Trophoblast cell (in vitro differentiated cells and primary cell): ENCODE results near the gene MICOS13.

ENCODE experiments used
- DNase-seq, 2 donors: peaks; one replicate each; pipeline ENCODE4 v3.0.0-alpha.2; 2016
- H2AFZ ChIP-seq: 2 replicates; pipeline ENCODE4 v1.6.1; 2013; ENCODE audit warnings: low read length, moderate library complexity, mild to moderate bottlenecking; ENCODE audit not compliant: insufficient read depth, poor library complexity
- H2AK5ac ChIP-seq: 2 replicates; pipeline ENCODE4 v1.6.1; 2013; ENCODE audit warnings: mild to moderate bottlenecking, low read length
- H2BK120ac ChIP-seq: 2 replicates; pipeline ENCODE4 v1.6.1; 2013; ENCODE audit warnings: low read length, mild to moderate bottlenecking, moderate library complexity; ENCODE audit not compliant: insufficient read depth, poor library complexity
- H2BK12ac ChIP-seq: 2 replicates; pipeline ENCODE4 v1.6.1; 2013; ENCODE audit warnings: mild to moderate bottlenecking, low read length, moderate library complexity
- H2BK5ac ChIP-seq: 2 replicates; pipeline ENCODE4 v1.6.1; 2013; ENCODE audit warnings: low read length, low read depth, moderate library complexity, mild to moderate bottlenecking; ENCODE audit not compliant: poor library complexity
- H3K14ac ChIP-seq: 2 replicates; pipeline ENCODE4 v1.6.1; 2013; ENCODE audit warnings: mild to moderate bottlenecking, low read length
- H3K18ac ChIP-seq: 2 replicates; pipeline ENCODE4 v1.6.1; 2013; ENCODE audit warnings: mild to moderate bottlenecking, low read length
- H3K23ac ChIP-seq: 2 replicates; pipeline ENCODE4 v1.6.1; 2013; ENCODE audit warnings: low read length
- H3K27ac ChIP-seq: 2 replicates; pipeline ENCODE4 v1.5.1; 2013; ENCODE audit warnings: low read depth, mild to moderate bottlenecking, inconsistent platforms, low read length, moderate library complexity
- H3K27me3 ChIP-seq: 2 replicates; pipeline ENCODE4 v1.6.1; 2013; ENCODE audit warnings: inconsistent platforms, mild to moderate bottlenecking, low read length, moderate library complexity; ENCODE audit not compliant: insufficient read depth
- H3K36me3 ChIP-seq, 2 experiments: 1 replicate in 1 of 2; 2 replicates in 1 of 2; pipeline ENCODE4 v1.6.1; 2013; ENCODE audit warnings: low read length in 2 of 2, mild to moderate bottlenecking in 2 of 2, moderate library complexity in 1 of 2; ENCODE audit not compliant: insufficient read depth in 2 of 2, control insufficient read depth in 1 of 2
- H3K4ac ChIP-seq: 2 replicates; pipeline ENCODE4 v1.6.1; 2013; ENCODE audit warnings: low read depth, mild to moderate bottlenecking, low read length, moderate library complexity
- H3K4me1 ChIP-seq, 2 experiments: 1 replicate in 1 of 2; 2 replicates in 1 of 2; pipeline ENCODE4 v1.6.1; 2013; ENCODE audit warnings: low read length in 2 of 2, mild to moderate bottlenecking in 2 of 2, moderate library complexity in 1 of 2; ENCODE audit not compliant: insufficient read depth in 2 of 2, control insufficient read depth in 1 of 2
- H3K4me2 ChIP-seq: 2 replicates; pipeline ENCODE4 v1.6.1; 2013; ENCODE audit warnings: inconsistent platforms, mild to moderate bottlenecking, low read length, moderate library complexity
- H3K4me3 ChIP-seq: 2 replicates; pipeline ENCODE4 v1.5.1; 2013; ENCODE audit warnings: mild to moderate bottlenecking, low read depth, low read length, inconsistent platforms
- H3K79me1 ChIP-seq: one replicate; pipeline ENCODE4 v1.6.1; 2013; ENCODE audit warnings: low read length
- H3K79me2 ChIP-seq: 2 replicates; pipeline ENCODE4 v1.6.1; 2013; ENCODE audit warnings: low read length, mild to moderate bottlenecking; ENCODE audit not compliant: control insufficient read depth, insufficient read depth, poor library complexity
- H3K9ac ChIP-seq: 2 replicates; pipeline ENCODE4 v1.6.1; 2013; ENCODE audit warnings: mild to moderate bottlenecking, low read length
- H3K9me3 ChIP-seq: 2 replicates; pipeline ENCODE4 v1.6.1; 2013; ENCODE audit warnings: low read depth, mild to moderate bottlenecking, control low read depth, inconsistent platforms, low read length; ENCODE audit not compliant: insufficient read depth
- H4K12ac ChIP-seq: 2 replicates; pipeline ENCODE4 v1.6.1; 2013; ENCODE audit warnings: low read depth, mild to moderate bottlenecking, low read length, moderate library complexity
- H4K8ac ChIP-seq: 2 replicates; pipeline ENCODE4 v1.6.1; 2013; ENCODE audit warnings: low read depth, mild to moderate bottlenecking, low read length, moderate library complexity
- H4K91ac ChIP-seq: one replicate; pipeline ENCODE4 v1.6.1; 2013; ENCODE audit warnings: low read depth, mild to moderate bottlenecking, low read length, moderate library complexity
- WGBS: extraction: QIAGEN DNeasy Blood & Tissue Kit; methylation state at CpG from one replicate; pipeline ENCODE4 v1.1.7; 2013; ENCODE audit warnings: missing lambda C conversion rate; ENCODE audit not compliant: insufficient read length, insufficient coverage; ENCODE audit errors: extremely low coverage; 5-methylcytosine and 5-hydroxymethylcytosine counted together

The MICOS13 gene

DNA sequence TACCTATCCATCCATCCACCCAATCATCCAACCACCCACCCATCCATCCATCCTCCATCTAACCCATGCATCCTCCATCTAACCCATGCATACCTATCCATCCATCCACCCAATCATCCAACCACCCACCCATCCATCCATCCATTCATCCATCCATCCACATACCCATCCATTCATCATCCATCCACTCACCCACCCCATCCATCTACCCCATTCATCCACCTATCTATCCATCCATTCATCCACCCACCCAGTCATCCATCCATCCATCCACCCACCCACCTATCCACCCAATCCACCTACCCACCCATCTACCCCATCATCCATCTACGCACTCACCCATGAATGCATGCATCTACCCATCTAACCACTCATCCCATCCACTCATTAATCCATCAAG lies 6.6 kb downstream of the MICOS13 start:
- WGBS: 100% methylated on average over 1 of the region's 1 CpG
- no peak overlapping the region for H2AFZ ChIP-seq

DNA sequence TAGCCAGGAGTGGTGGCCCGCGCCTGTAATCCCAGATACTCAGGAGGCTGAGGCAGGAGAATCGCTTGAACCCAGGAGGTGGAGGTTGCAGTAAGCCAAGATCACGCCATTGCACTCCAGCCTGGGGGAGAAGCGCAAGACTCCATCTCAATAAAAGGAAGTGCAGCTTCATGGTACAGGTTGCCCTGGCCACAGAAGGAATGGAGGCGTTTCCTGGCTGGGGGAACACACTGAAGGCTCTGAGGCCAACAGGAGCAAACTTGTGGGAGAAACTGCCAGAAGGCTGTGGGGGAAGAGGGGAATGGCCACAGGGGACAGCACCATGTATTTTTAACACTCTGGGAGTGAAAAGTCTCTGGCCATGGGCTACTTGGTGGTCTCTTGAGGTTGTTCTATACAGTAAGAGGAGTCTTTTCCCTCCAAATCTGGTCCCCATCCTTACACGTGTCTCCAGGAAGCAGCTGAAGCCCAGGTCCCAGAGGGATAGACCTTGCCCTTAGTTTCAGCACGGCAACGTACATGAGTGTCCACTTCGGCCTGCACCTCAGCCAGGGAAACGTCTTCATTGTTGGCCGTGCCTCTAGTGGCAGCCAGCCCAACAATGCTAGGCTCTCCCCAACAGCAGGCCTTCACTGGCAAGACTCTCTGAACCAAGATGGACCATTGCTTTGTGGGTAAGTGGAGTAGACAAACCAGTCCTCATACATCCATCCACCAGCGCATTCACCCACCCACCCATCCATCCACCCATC lies 7.4 kb downstream of the MICOS13 start:
- no peak overlapping the region for H3K4me2 ChIP-seq
- no peaks in the 10 kb centered on the region for H3K79me1 ChIP-seq
- H3K9me3 ChIP-seq: no peaks in the 10 kb centered on the region
- H4K12ac ChIP-seq: no peak overlapping the region
- H2BK5ac ChIP-seq: no peak overlapping the region
- no peak overlapping the region for H2AFZ ChIP-seq
- H3K4me3 ChIP-seq: no peak overlapping the region
- peaks cover 2 to 3% of the 10 kb centered on the region in 2 experiments for H3K4me1 ChIP-seq
- no peak overlapping the region for H3K4ac ChIP-seq
- DNase-seq: no peak
- no peak overlapping the region for H3K18ac ChIP-seq
- H3K27me3 ChIP-seq: no peaks in the 10 kb centered on the region
- H3K27ac ChIP-seq: no peak overlapping the region
- H3K9ac ChIP-seq: no peak overlapping the region
- no peak overlapping the region for H4K91ac ChIP-seq
- peaks cover 26 to 30% of the 10 kb centered on the region in 2 experiments for H3K36me3 ChIP-seq
- H4K8ac ChIP-seq: no peak overlapping the region
- no peak overlapping the region for H2BK12ac ChIP-seq
- no peaks in the 10 kb centered on the region for H3K79me2 ChIP-seq
- no peak overlapping the region for H2AK5ac ChIP-seq
- H3K14ac ChIP-seq: no peak overlapping the region
- no peak overlapping the region for H2BK120ac ChIP-seq
- no CpG with 5 or more reads among the region's 13 CpGs for WGBS
- no peak overlapping the region for H3K23ac ChIP-seq

More for the DNA sequence above, 6.6 kb downstream of the MICOS13 start:
- Histone ChIP-seq H2BK12ac (no peak overlapping the region), H3K14ac (no peak overlapping the region), H3K4ac (no peak overlapping the region), H3K27ac (no peak overlapping the region), H2BK5ac (no peak overlapping the region), H3K36me3 (peaks cover 26 to 32% of the 10 kb centered on the region in 2 experiments), H4K91ac (no peak overlapping the region), H3K4me3 (no peak overlapping the region), H3K4me2 (no peak overlapping the region), H3K79me1 (no peaks in the 10 kb centered on the region), H3K23ac (no peak overlapping the region), H3K79me2 (no peaks in the 10 kb centered on the region), H2BK120ac (no peak overlapping the region), H2AK5ac (no peak overlapping the region), H3K9ac (no peak overlapping the region), H3K9me3 (no peaks in the 10 kb centered on the region), H3K4me1 (no peaks in the 10 kb centered on the region), H3K27me3 (no peaks in the 10 kb centered on the region), H3K18ac (no peak overlapping the region), H4K12ac (no peak overlapping the region), H4K8ac (no peak overlapping the region)
- DNase-seq: no peak

DNA sequence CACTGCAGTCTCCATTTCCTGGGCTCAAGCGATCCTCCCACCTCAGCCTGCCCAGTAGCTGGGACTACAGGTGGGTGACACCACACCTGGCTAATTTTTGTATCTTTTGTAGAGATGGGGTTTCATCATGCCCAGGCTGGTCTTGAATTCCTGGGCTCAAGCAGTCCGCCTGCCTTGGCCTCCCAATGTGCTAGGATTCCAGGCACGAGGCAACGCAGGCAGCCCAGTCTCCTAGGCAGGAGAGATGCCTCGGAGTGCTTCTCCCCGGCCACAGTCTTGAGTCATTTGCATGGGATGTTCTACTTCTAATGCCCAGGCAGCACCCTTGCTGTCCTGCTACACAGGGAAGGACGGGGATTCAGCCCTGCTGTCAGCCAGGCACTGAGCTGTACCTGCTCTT lies 8.7 kb downstream of the MICOS13 start:
- Histone ChIP-seq H3K4me1 (peaks cover 10 to 11% of the 10 kb centered on the region in 2 experiments), H3K79me1 (no peaks in the 10 kb centered on the region), H3K23ac (no peak overlapping the region), H3K4me3 (no peak overlapping the region), H3K79me2 (no peaks in the 10 kb centered on the region), H3K4ac (no peak overlapping the region), H4K8ac (no peak overlapping the region), H3K27me3 (no peaks in the 10 kb centered on the region), H3K9ac (no peak overlapping the region), H2BK12ac (no peak overlapping the region), H3K9me3 (no peaks in the 10 kb centered on the region), H2AK5ac (no peak overlapping the region), H2BK5ac (no peak overlapping the region), H2BK120ac (no peak overlapping the region), H3K27ac (no peak overlapping the region), H4K91ac (no peak overlapping the region), H4K12ac (no peak overlapping the region), H3K36me3 (peaks cover 36 to 43% of the 10 kb centered on the region in 2 experiments), H2AFZ (no peak overlapping the region), H3K14ac (no peak overlapping the region), H3K4me2 (no peak overlapping the region), H3K18ac (no peak overlapping the region)
- DNase-seq: no peak
- no CpG with 5 or more reads among the region's 7 CpGs for WGBS

DNA sequence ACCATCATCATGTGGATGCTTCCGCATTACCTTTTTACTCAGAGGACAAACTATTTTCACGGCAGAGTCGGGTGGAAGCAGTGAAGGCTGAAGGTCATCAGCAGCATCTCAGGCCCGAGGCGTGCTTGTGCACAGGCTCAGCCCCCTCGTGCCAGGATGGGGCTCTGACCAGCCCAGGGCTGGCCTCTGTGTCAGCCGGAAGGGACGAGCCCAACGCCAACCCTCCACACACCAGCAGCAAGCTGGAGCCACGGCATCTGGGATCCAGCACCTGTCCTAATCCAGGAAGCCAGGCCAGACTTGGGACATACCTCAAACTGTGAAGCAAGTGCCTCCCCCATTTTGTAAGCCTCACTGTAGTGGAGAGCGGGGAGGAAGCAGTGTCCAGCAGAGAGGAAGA lies 11.1 kb downstream of the MICOS13 start:
- Histone ChIP-seq H3K27me3 (no peaks in the 10 kb centered on the region), H4K8ac (no peak overlapping the region), H3K9ac (no peak overlapping the region), H3K14ac (no peak overlapping the region), H4K91ac (no peak overlapping the region), H3K36me3 (peaks cover 53 to 65% of the 10 kb centered on the region in 2 experiments), H3K79me1 (no peaks in the 10 kb centered on the region), H3K4ac (no peak overlapping the region), H3K4me1 (peaks cover 10 to 11% of the 10 kb centered on the region in 2 experiments), H2BK5ac (no peak overlapping the region), H3K9me3 (no peaks in the 10 kb centered on the region), H2BK12ac (no peak overlapping the region), H2BK120ac (no peak overlapping the region), H2AK5ac (no peak overlapping the region), H3K4me2 (no peak overlapping the region), H3K79me2 (no peaks in the 10 kb centered on the region), H3K27ac (no peak overlapping the region), H2AFZ (no peak overlapping the region), H3K23ac (no peak overlapping the region), H4K12ac (no peak overlapping the region), H3K18ac (no peak overlapping the region), H3K4me3 (no peak overlapping the region)
- WGBS: no CpG with 5 or more reads among the region's 11 CpGs
- DNase-seq: no peak
